ENCODE data around the gene KLRC3. TPM values are rescaled to one million over a fixed set of nuclear protein-coding genes. Genes with fewer than 3 reads are reported as not detected.

The KLRC3 gene
- total and polyA plus RNA-seq, 11 donors: not detected

DNA sequence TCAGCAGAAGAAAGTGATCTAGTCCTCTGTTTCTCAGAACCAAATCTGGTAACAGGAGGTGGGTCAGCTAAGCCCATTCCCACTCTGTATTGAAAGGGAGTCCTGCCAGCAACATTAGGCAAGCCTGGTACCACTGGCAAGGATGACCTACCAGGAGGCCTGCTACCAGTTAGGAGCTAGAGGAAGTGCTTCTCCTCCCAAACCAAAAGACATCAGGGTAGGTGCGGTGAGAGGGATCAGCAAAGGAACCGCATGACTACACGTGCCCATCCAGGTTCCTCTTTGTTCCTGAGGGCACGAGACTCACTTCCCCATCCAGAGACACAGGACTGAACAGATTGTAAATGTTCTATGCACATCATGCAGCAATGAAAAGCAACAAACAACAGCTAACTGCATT lies 13.7 kb downstream of the KLRC3 start:
- peak overlapping the region in 1 of 12 donors; percentile 33 for H3K4me3 ChIP-seq
- WGBS, 4 donors: 57 to 70% (median 68%) methylated on average over 4 of the region's 4 CpGs
- H3K27ac ChIP-seq: no peak overlapping the region
- TF ChIP-seq, protein P1, sequence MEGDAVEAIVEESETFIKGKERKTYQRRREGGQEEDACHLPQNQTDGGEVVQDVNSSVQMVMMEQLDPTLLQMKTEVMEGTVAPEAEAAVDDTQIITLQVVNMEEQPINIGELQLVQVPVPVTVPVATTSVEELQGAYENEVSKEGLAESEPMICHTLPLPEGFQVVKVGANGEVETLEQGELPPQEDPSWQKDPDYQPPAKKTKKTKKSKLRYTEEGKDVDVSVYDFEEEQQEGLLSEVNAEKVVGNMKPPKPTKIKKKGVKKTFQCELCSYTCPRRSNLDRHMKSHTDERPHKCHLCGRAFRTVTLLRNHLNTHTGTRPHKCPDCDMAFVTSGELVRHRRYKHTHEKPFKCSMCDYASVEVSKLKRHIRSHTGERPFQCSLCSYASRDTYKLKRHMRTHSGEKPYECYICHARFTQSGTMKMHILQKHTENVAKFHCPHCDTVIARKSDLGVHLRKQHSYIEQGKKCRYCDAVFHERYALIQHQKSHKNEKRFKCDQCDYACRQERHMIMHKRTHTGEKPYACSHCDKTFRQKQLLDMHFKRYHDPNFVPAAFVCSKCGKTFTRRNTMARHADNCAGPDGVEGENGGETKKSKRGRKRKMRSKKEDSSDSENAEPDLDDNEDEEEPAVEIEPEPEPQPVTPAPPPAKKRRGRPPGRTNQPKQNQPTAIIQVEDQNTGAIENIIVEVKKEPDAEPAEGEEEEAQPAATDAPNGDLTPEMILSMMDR (IDR thresholded peaks at IDR 0.05): no peak
- TF ChIP-seq POLR2A (IDR thresholded peaks at IDR 0.05): no peak
- no peaks in the 10 kb centered on the region for H3K36me3 ChIP-seq
- peaks cover 0 to 9% (median 0%) of the 10 kb centered on the region in 12 donors for H3K9me3 ChIP-seq
- intact Hi-C loops (cut with DNase I): no loop called here
- peaks cover 0 to 8% (median 0%) of the 10 kb centered on the region in 12 donors for H3K4me1 ChIP-seq
- ATAC-seq (peak in 2 of 4 donors; percentile 49 to 51), DNase-seq (peak in 1 of 5 donors; percentile 33)
- H3K27me3 ChIP-seq: no peaks in the 10 kb centered on the region

DNA sequence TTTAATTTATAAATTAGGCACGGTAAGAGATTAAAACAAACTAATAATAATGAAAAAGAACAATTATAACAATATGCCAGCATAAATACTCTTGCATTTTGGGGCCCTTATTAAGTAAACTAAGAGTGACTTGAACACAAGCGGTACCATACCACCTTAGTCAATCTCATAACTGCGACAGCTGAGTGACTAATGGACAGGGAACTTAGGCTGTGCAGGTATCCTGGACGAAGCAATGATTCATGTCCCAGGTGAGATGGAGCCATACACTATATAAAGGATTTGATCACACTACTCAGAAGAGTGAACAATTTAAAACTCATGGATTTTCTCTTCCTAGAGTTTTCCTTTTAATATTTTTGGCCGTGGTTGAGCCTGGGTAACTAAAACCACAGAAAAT lies 15.1 kb downstream of the KLRC3 start:
- Histone ChIP-seq H3K27me3 (no peaks in the 10 kb centered on the region), H3K27ac (no peak overlapping the region), H3K36me3 (no peaks in the 10 kb centered on the region), H3K4me3 (no peak overlapping the region), H3K9me3 (peaks cover 0 to 9% (median 0%) of the 10 kb centered on the region in 12 donors), H3K4me1 (peaks cover 0 to 8% (median 0%) of the 10 kb centered on the region in 12 donors)
- 91 to 95% (median 94%) methylated on average over 5 of the region's 5 CpGs for WGBS, 4 donors
- intact Hi-C loops (cut with DNase I): no loop called here
- TF ChIP-seq POLR2A (IDR thresholded peaks at IDR 0.05): no peak
- TF ChIP-seq, protein P1 (IDR thresholded peaks at IDR 0.05): no peak
- ATAC-seq (no peak), DNase-seq (no peak)

DNA sequence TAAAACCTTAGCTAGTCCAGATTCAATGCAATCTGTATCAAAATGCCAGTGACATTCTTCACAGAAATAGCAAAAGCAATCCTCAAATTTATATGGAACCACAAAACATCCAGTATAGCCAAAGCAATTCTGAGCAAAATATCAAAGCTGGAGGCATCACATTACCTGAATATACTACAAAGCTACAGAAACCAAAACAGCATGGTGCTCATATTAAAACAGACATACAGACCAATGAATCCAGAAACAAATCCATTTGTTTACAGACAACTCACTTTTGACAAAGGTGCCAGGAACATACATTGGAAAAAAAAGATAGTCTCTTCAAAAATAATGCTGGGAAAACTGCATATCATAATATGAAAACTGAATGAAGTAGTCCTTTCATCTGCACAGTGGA lies 15.6 kb downstream of the KLRC3 start:
- H3K9me3 ChIP-seq: peaks cover 0 to 9% (median 0%) of the 10 kb centered on the region in 12 donors
- H3K36me3 ChIP-seq: no peaks in the 10 kb centered on the region
- DNase-seq: no peak
- TF ChIP-seq, protein P1 (IDR thresholded peaks at IDR 0.05): no peak
- no peak for TF ChIP-seq POLR2A (IDR thresholded peaks at IDR 0.05)
- H3K4me3 ChIP-seq: peak overlapping the region in 1 of 12 donors; percentile 1
- no peak overlapping the region for H3K27ac ChIP-seq
- intact Hi-C loops (cut with DNase I): no loop called here
- H3K4me1 ChIP-seq: peaks cover 0 to 8% (median 0%) of the 10 kb centered on the region in 12 donors
- no peak for ATAC-seq
- no peaks in the 10 kb centered on the region for H3K27me3 ChIP-seq

DNA sequence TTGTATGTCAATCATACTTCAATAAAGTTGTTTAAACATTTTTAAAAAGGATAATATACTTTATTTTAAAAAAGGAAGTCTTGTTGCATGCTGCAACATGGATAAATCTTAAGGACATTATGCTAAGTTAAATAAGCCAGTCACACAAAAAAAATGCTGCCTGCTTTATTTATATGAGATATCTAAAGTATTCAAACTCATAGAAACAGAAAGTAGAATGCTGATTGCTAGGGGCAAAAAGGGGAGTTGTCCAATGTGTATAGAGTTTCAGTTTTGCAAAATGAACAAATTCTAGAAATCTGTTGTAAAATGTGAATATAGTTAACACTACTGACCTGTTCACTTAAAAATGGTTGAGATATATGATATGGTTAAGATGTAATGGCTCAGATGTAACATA lies 19.6 kb downstream of the KLRC3 start:
- Histone ChIP-seq H3K27ac (no peak overlapping the region), H3K9me3 (peaks cover 0 to 9% (median 0%) of the 10 kb centered on the region in 12 donors), H3K27me3 (no peaks in the 10 kb centered on the region), H3K4me1 (peaks cover 0 to 4% (median 0%) of the 10 kb centered on the region in 12 donors), H3K36me3 (no peaks in the 10 kb centered on the region), H3K4me3 (no peak overlapping the region)
- ATAC-seq: no peak
- DNase-seq: no peak
- intact Hi-C loops (cut with DNase I): no loop called here
- no peak for TF ChIP-seq POLR2A (IDR thresholded peaks at IDR 0.05)
- TF ChIP-seq, protein P1 (IDR thresholded peaks at IDR 0.05): no peak

All from heart left ventricle (tissue), 16 donors.